HG02885 (cell line): ENCODE measurements around the gene CHPT1.
A peak's percentile ranks its signal among the peaks of the same experiment; 100 is the strongest.

Source experiments
- ATAC-seq: cut with Tn5 transposase; IDR thresholded peaks from one replicate; pipeline ENCODE4 v1.9.1; 2021; ENCODE audit warnings: mild to moderate bottlenecking; ENCODE audit not compliant: unreplicated experiment, poor library complexity

CHPT1 gene

GRCh38 chr12:101750152-101750551 lies 52.7 kb downstream of the CHPT1 start:
- no peak for ATAC-seq

- no peak for ATAC-seq
Measured at GRCh38 chr12:101759396-101760047, 62.1 kb downstream of the CHPT1 start.

GRCh38 chr12:101761350-101761749 lies 63.9 kb downstream of the CHPT1 start:
- no peak for ATAC-seq

GRCh38 chr12:101761781-101762180 lies 64.3 kb downstream of the CHPT1 start:
- ATAC-seq = no peak

- no peak for ATAC-seq
Measured at GRCh38 chr12:101763246-101763931, 65.9 kb downstream of the CHPT1 start.

- ATAC-seq = no peak
Measured at GRCh38 chr12:101764051-101764792, 66.8 kb downstream of the CHPT1 start.

GRCh38 chr12:101767537-101767936 lies 70.1 kb downstream of the CHPT1 start:
- no peak for ATAC-seq

- ATAC-seq = no peak
Measured at GRCh38 chr12:101768781-101769180, 71.3 kb downstream of the CHPT1 start.

GRCh38 chr12:101769865-101770264 lies 72.4 kb downstream of the CHPT1 start:
- ATAC-seq = no peak

- ATAC-seq = no peak
Measured at GRCh38 chr12:101772012-101772775, 74.8 kb downstream of the CHPT1 start.

GRCh38 chr12:101773650-101774162 lies 76.3 kb downstream of the CHPT1 start:
- peak; percentile 80 for ATAC-seq

- ATAC-seq = no peak
Measured at GRCh38 chr12:101775816-101776215, 78.4 kb downstream of the CHPT1 start.

GRCh38 chr12:101777485-101777884 lies 80.0 kb downstream of the CHPT1 start:
- ATAC-seq = no peak

- ATAC-seq = no peak
Measured at GRCh38 chr12:101777978-101778377, 80.5 kb downstream of the CHPT1 start.
